Kidney tubule cell (primary cell): ENCODE measurements around the gene KIF1A.
"Not testable (repeated sequence)": the region's sequence is repeated elsewhere in the genome, so short reads cannot be mapped to it uniquely, and the experiment has no call there.

Experiments
- DNase-seq: peaks from one replicate; pipeline ENCODE4 v3.0.0-alpha.2; 2018; ENCODE audit warnings: low spot score

The KIF1A gene

GRCh38 chr2:240846873-240847595, 27.0 kb upstream of the KIF1A start:
- DNase-seq: no peak

- DNase-seq: not testable (repeated sequence)
These were observed 26.3 kb upstream of the KIF1A start for GRCh38 chr2:240846309-240846708.

GRCh38 chr2:240840435-240841060, 20.5 kb upstream of the KIF1A start:
- DNase-seq: peak; percentile 70

GRCh38 chr2:240839152-240840143, 19.4 kb upstream of the KIF1A start:
- no peak for DNase-seq

DNA sequence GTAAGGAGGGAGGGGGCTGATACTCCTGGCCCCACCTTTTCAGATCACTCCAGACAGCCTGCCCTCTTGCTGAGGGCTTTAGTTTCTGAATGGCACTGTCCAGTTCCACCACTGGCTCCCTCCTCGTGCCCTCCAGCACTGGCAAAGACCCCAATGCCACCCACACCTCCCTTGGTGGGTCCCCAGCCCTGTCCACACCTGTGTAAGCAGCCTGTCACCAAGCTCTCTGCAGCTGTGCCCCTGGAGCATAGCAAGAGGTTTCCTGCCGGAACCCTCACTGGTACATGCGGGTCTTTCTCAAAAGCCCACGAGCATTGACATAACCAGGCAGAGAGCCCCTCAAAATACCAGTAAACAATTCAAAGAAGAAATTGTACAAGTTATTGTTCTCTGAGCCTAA, 17.6 kb upstream of the KIF1A start:
- no peak for DNase-seq

GRCh38 chr2:240836781-240837467, 16.9 kb upstream of the KIF1A start:
- DNase-seq: no peak

DNA sequence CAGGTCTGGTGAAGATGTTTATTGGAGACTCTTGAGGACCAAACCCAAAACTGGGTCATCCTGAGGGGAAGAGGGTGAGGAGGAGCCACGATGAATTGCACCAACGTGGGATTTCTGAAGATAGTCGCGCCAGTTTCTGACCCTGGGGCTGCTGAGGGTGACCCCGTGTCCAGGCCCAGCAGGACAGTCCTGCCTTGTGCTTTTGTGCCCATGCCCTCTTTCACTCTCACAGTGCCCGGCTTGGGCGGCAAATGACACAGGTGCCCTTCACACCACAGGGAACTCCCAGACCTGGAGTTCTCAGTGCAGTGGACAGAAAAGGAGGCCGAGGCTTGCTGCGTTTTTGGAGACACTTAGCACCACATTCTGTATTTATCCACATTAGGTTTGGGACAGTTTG, 15.5 kb upstream of the KIF1A start:
- DNase-seq: no peak

DNA sequence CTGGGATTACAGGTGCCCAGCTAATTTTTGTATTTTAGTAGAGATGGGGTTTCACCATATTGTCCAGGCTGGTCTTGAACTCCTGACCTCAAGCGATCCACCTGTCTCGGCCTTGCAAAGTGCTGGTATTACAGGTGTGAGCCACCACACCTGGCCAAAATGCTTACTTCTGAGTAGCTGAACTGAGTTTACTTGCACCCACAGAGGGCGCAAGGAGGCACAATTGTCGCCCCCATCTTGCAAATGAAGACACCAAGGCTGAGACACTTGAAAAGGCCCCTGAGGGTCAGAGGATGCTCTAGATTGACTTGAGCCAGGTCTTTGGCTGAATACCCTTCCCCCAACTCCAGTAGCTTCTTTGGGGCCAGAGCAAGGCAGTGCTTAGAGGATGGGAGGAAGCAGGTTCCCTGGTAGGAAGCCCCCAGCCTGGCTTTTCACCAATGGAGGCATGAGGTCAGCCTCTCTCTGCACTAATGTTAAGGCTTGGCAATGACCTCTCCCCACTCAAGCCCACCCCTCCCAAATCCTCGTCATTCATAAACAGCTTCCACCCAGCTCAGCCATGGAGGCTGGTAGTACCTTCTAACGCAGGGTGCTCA, 14.5 kb upstream of the KIF1A start:
- no peak for DNase-seq

GRCh38 chr2:240833724-240834285, 13.8 kb upstream of the KIF1A start:
- no peak for DNase-seq

- DNase-seq: no peak
These were observed 13.0 kb upstream of the KIF1A start for GRCh38 chr2:240832921-240833494.

GRCh38 chr2:240832205-240832727, 12.2 kb upstream of the KIF1A start:
- DNase-seq: peak; percentile 85

GRCh38 chr2:240831594-240832204, 11.7 kb upstream of the KIF1A start:
- DNase-seq: no peak

DNA sequence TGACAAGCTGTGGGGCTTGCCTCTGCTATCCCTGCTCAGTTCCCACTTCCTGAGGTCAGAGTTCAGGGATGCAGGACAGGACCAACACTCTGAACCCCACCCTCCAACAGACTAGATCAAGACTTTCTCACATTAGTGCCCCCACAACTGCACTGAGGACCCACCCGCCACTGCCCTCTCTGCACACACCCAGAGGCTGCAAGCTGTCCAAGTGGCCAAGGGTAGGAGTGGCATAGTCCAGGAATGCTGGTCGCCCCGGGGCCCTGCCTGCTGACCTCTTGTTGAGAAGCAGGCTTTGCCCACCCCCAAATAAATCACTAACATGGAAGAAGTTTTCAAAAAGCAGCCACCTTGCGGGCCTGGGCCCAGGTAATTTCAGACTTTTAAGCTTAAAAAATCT, 5.5 kb upstream of the KIF1A start:
- no peak for DNase-seq

- no peak for DNase-seq
These were observed 3.7 kb upstream of the KIF1A start for GRCh38 chr2:240823449-240824336.

DNA sequence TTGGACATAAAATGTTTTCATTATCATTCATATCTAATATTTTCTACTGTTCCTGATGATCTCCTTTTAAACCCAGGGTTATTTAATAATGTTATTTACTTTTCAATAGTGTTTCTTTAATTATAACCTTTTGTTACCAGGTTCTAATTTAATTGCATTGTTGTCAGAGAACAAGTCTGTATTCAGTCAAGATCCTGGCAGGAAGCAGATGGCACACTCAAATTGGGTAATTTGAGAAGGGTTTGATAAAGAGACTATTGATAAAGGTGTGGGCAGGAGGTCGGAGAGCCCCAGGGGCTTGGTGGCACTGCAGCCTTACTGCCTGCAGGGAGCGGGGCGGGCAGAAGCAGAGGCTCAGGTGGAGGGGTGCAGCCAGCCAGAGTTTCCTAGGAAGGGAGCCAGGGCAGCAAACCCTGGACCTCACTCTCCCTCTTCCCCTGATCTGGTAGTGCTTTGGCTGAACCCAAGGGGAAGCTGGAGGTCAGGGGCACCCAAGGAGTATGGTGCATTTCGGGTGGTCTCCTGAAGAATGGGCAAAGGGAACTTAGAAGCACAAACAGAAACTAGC, 2.3 kb upstream of the KIF1A start:
- no peak for DNase-seq

DNA sequence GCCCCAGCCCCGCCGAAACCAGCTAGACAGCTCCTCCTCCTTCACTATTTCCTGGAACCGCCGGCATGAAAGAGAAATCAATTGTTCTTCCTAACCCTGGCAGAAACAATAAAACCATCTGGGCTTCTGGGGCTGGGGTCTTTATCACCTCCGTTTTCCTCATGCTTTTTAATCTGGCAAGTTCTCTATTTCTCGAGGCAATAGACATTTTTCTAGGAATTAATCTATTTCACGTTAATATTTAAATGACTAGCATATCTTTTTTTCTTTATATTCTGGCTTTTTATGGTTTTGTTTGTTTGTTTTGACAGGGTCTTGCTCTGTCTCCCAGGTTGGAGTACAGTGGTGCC, 1.4 kb upstream of the KIF1A start:
- DNase-seq: no peak

DNA sequence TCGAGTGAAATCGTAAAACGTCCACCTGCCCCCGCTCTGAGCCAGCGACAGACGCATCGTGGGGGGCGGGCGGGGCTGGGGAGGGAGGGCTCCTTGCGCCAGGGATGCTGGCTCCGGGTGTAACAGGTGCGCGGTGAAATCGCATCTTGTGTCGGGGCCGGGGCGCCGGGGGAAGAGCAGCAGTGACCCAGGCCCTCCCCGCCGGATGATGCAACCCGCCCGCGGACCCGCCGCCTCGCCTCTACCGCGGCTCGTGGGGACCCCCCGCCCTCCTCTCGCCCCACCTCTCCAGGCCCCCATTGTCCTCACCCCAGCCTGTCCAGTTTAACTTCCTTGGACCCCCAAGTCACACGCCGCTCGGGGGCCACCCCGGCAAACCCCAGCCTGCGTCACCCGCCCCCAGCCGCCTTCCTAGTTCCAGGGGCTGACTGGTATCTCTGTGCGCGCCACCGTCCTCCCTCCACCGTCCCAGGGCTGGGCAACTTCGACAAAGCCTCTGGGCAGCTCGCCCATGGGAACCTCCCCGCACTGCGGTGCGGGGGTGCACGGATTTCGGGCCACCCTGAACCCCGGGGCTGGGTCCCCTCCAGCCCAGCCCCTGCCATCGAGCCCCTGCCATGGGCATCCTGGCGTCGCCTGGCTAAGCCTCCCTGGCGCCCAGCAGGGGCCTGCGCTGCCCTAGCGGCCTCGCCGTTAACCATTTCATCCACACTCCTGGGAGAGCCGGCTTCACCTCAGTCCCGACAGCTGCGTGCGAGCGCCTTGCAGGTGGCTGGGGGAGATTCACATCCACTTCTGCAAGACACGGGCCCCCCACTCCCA, 799 bp upstream of the KIF1A start:
- no peak for DNase-seq
